Measurements from ENCODE around the gene ZNF641. TPM values are rescaled to one million over a fixed set of nuclear protein-coding genes. Genes with fewer than 3 reads are reported as not detected.
A peak's percentile ranks its signal among the peaks of the same experiment; 100 is the strongest.

The ZNF641 gene
- polyA plus RNA-seq (2013, experiment 1 of 2) = 6.5 TPM
- polyA plus RNA-seq (2013, experiment 2 of 2) = 6.5 TPM

DNA sequence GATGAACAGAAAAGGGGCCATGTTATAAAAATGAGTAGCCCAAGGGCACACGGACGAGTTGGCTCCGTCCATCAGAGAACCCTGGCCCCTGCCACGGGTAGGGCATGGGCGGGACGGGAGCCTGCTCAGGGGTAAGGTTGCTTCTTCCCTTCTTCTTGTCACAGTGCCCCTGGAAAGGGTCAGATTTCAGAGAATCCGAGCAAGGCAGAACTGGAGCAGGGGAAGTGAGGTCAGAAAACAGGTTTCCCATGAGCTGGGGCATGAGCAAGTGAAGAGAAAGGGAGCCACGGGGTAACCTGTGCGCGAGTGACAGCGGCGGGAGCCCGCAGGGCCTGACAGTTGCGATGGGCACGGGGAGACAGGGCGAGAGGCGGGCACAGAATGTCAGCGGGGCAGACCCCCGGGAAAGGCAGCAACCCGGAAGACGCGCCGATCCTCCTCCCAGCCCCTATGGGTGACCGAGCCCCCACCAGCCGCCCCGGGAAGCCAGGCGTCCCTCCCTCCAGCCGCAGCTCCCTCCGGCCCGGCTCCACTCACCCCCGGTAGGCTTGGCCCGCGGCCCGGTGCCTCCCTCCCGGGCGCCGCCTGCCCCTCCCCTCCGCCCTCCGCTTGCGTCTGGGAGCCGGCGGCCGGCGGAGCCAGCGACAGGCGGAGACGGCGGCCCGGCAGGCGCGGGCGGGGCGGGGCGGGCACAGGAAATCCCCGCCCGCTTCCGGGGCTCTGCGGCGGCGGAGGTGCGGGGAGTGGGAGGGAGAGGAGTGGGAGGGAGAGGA, at the start of gene ZNF641:
TSS of gene ZNF641 (minus strand) at position 671 of the 773 bp plus-strand sequence. CDS start 2,829 bp downstream, outside the sequence.
- no CpG with 5 or more reads among the region's 61 CpGs for WGBS, 2 donors (ENCODE audit: extremely low coverage in 2 of 2, insufficient read length in 2 of 2, insufficient replicate concordance in 1 of 2)
- peak; percentile 56 for DNase-seq (ENCODE audit: low spot score)
- peaks cover 4 to 26% of the 10 kb centered on the region in 2 donors for H3K36me3 ChIP-seq (replicated peaks in 1 of 2; ENCODE audit: control insufficient read depth in 2 of 2, insufficient read depth in 2 of 2, low read length in 2 of 2)

DNA sequence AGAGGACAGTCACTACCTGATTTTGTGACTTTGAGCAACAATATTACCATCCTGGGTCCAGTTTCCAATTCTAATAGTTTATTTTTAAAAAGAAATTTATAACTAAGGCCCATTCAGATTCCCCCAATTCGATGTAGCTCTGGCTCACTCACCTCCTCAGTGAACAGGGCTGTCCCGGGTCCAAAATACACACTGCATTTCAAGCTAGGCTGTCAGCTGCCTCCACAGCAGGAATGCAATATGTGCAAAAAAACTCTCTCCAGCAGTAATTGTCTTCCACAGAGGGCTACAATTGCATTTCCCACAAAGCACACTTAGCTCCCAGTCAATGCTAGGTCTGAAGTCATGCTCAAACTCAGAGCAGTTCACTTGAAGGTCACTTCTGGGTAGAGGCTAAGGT, 39.3 kb upstream of the ZNF641 start:
- Histone ChIP-seq H3K9ac (ENCODE audit: low read depth, low read length, poor library complexity) (no peak overlapping the region), H2BK120ac (ENCODE audit: low read depth, low read length) (no peak overlapping the region), H4K8ac (ENCODE audit: low read depth, low read length) (no peak overlapping the region), H3K4me3 (ENCODE audit: low read length in 2 of 2) (no peak overlapping the region), H2AK5ac (ENCODE audit: low read depth, low read length) (no peak overlapping the region), H2BK12ac (ENCODE audit: low read length) (no peak overlapping the region), H4K91ac (ENCODE audit: low read depth, low read length, poor library complexity) (no peak overlapping the region), H3K27me3 (ENCODE audit: control insufficient read depth in 3 of 3, insufficient read depth in 3 of 3, low read depth in 1 of 3, low read length in 3 of 3) (peaks cover 0 to 16% (median 0%) of the 10 kb centered on the region in 3 experiments), H3K4me1 (ENCODE audit: control insufficient read depth in 2 of 2, insufficient read depth in 1 of 2, low read depth in 1 of 2, low read length in 2 of 2) (no peaks in the 10 kb centered on the region), H3K18ac (ENCODE audit: low read length) (no peak overlapping the region), H2AFZ (ENCODE audit: low read length) (no peak overlapping the region), H3K4me2 (ENCODE audit: insufficient read depth, low read length, poor library complexity, severe bottlenecking) (no peak overlapping the region), H3K14ac (ENCODE audit: low read length) (no peak overlapping the region), H2BK15ac (ENCODE audit: low read length) (no peak overlapping the region), H3K9me3 (replicated peaks in 1 of 2; ENCODE audit: control insufficient read depth in 2 of 2, insufficient read depth in 1 of 2, low read depth in 1 of 2, low read length in 2 of 2) (no peaks in the 10 kb centered on the region), H3K4ac (ENCODE audit: low read length) (no peak overlapping the region), H2BK5ac (ENCODE audit: low read length) (no peak overlapping the region), H3K23ac (ENCODE audit: low read depth, low read length, poor library complexity) (no peak overlapping the region), H3K79me1 (ENCODE audit: low read depth, low read length) (no peaks in the 10 kb centered on the region), H3K27ac (replicated peaks; ENCODE audit: low read length) (no peak overlapping the region), H3K36me3 (replicated peaks in 1 of 2; ENCODE audit: control insufficient read depth in 2 of 2, insufficient read depth in 2 of 2, low read length in 2 of 2) (no peaks in the 10 kb centered on the region)
- no CpG with 5 or more reads among the region's 2 CpGs for WGBS, 2 donors (ENCODE audit: extremely low coverage in 2 of 2, insufficient read length in 2 of 2, insufficient replicate concordance in 1 of 2)
- DNase-seq (ENCODE audit: low spot score) = no peak

More for the DNA sequence above, at the start of gene ZNF641:
- peak within 1 kb of the TSS; percentile 95 for H3K18ac ChIP-seq (ENCODE audit: low read length)
- no peaks in the 10 kb centered on the region for H3K27me3 ChIP-seq (ENCODE audit: control insufficient read depth in 3 of 3, insufficient read depth in 3 of 3, low read depth in 1 of 3, low read length in 3 of 3)
- no peaks in the 10 kb centered on the region for H3K79me1 ChIP-seq (ENCODE audit: low read depth, low read length)
- H3K9me3 ChIP-seq (replicated peaks in 1 of 2; ENCODE audit: control insufficient read depth in 2 of 2, insufficient read depth in 1 of 2, low read depth in 1 of 2, low read length in 2 of 2) = no peaks in the 10 kb centered on the region
- peak within 1 kb of the TSS; percentile 42 for H3K14ac ChIP-seq (ENCODE audit: low read length)
- no peak within 1 kb of the TSS for H4K8ac ChIP-seq (ENCODE audit: low read depth, low read length)
- H2BK12ac ChIP-seq (ENCODE audit: low read length) = no peak within 1 kb of the TSS
- peak within 1 kb of the TSS; percentile 93 for H2BK120ac ChIP-seq (ENCODE audit: low read depth, low read length)
- H3K4ac ChIP-seq (ENCODE audit: low read length) = no peak within 1 kb of the TSS
- H2AFZ ChIP-seq (ENCODE audit: low read length) = peak within 1 kb of the TSS; percentile 92
- peak within 1 kb of the TSS; percentile 67 for H3K27ac ChIP-seq (replicated peaks; ENCODE audit: low read length)
- H2BK5ac ChIP-seq (ENCODE audit: low read length) = peak within 1 kb of the TSS; percentile 93
- H3K9ac ChIP-seq (ENCODE audit: low read depth, low read length, poor library complexity) = peak within 1 kb of the TSS; percentile 85
- H3K4me2 ChIP-seq (ENCODE audit: insufficient read depth, low read length, poor library complexity, severe bottlenecking) = peak within 1 kb of the TSS; percentile 89
- H2AK5ac ChIP-seq (ENCODE audit: low read depth, low read length) = peak within 1 kb of the TSS; percentile 19
- peaks cover 6 to 9% of the 10 kb centered on the region in 2 donors for H3K4me1 ChIP-seq (ENCODE audit: control insufficient read depth in 2 of 2, insufficient read depth in 1 of 2, low read depth in 1 of 2, low read length in 2 of 2)
- peak within 1 kb of the TSS; percentile 82 for H2BK15ac ChIP-seq (ENCODE audit: low read length)
- H4K91ac ChIP-seq (ENCODE audit: low read depth, low read length, poor library complexity) = no peak within 1 kb of the TSS
- H3K23ac ChIP-seq (ENCODE audit: low read depth, low read length, poor library complexity) = peak within 1 kb of the TSS; percentile 82
- peak within 1 kb of the TSS; percentile 64 to 95 for H3K4me3 ChIP-seq (ENCODE audit: low read length in 2 of 2)

DNA sequence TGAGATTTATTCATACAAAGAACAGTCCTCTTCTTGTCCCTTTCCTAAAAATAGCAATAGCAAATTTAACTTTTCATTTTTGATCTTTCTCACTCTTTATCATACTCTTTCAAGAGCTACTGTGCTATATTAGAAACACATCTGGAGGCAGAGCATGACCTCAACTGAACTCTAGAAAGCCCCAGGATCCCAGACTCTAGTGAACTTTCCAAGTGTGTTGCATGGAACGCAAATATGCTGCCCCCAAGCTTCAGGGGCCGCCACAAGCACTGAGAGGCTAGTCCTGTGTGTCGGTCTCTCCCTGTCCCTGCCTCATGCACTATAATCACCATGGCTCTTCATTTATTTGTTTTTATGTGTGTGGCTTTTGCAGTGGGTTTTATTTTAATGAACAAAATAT, 38.7 kb upstream of the ZNF641 start:
- Histone ChIP-seq H3K9ac (ENCODE audit: low read depth, low read length, poor library complexity) (no peak overlapping the region), H3K4ac (ENCODE audit: low read length) (no peak overlapping the region), H2AFZ (ENCODE audit: low read length) (no peak overlapping the region), H2BK120ac (ENCODE audit: low read depth, low read length) (no peak overlapping the region), H3K23ac (ENCODE audit: low read depth, low read length, poor library complexity) (no peak overlapping the region), H3K27ac (replicated peaks; ENCODE audit: low read length) (no peak overlapping the region), H2BK15ac (ENCODE audit: low read length) (no peak overlapping the region), H3K14ac (ENCODE audit: low read length) (no peak overlapping the region), H3K27me3 (ENCODE audit: control insufficient read depth in 3 of 3, insufficient read depth in 3 of 3, low read depth in 1 of 3, low read length in 3 of 3) (peaks cover 0 to 12% (median 0%) of the 10 kb centered on the region in 3 experiments), H2BK12ac (ENCODE audit: low read length) (no peak overlapping the region), H2BK5ac (ENCODE audit: low read length) (no peak overlapping the region), H4K91ac (ENCODE audit: low read depth, low read length, poor library complexity) (no peak overlapping the region), H3K79me1 (ENCODE audit: low read depth, low read length) (no peaks in the 10 kb centered on the region), H3K36me3 (replicated peaks in 1 of 2; ENCODE audit: control insufficient read depth in 2 of 2, insufficient read depth in 2 of 2, low read length in 2 of 2) (no peaks in the 10 kb centered on the region), H4K8ac (ENCODE audit: low read depth, low read length) (no peak overlapping the region), H2AK5ac (ENCODE audit: low read depth, low read length) (no peak overlapping the region), H3K18ac (ENCODE audit: low read length) (no peak overlapping the region), H3K9me3 (replicated peaks in 1 of 2; ENCODE audit: control insufficient read depth in 2 of 2, insufficient read depth in 1 of 2, low read depth in 1 of 2, low read length in 2 of 2) (no peaks in the 10 kb centered on the region), H3K4me1 (ENCODE audit: control insufficient read depth in 2 of 2, insufficient read depth in 1 of 2, low read depth in 1 of 2, low read length in 2 of 2) (no peaks in the 10 kb centered on the region), H3K4me3 (ENCODE audit: low read length in 2 of 2) (no peak overlapping the region), H3K4me2 (ENCODE audit: insufficient read depth, low read length, poor library complexity, severe bottlenecking) (no peak overlapping the region)
- DNase-seq (ENCODE audit: low spot score) = no peak
- no CpG with 5 or more reads among the region's 3 CpGs for WGBS, 2 donors (ENCODE audit: extremely low coverage in 2 of 2, insufficient read length in 2 of 2, insufficient replicate concordance in 1 of 2)

DNA sequence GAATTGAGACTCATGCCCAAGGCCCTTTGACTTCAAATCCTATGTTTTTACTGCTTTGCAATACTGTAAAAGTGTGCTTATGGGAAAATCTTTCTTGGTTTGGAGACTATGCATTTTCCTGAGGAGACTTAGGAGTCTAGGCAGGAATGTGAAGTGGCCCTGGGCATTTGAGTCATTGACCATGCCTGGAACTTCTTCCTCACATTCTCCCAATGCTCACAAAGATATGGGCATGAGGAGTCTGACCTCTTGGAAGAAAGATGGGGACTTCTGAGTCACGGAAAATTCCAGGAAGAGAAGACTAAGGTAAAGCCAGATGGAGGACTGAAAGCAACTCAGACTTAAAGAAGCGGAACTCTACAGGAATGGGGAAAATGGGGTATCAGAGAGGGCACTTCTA, 38.2 kb upstream of the ZNF641 start:
- H3K23ac ChIP-seq (ENCODE audit: low read depth, low read length, poor library complexity) = no peak overlapping the region
- H2BK5ac ChIP-seq (ENCODE audit: low read length) = no peak overlapping the region
- no peak for DNase-seq (ENCODE audit: low spot score)
- H3K4ac ChIP-seq (ENCODE audit: low read length) = no peak overlapping the region
- H2AFZ ChIP-seq (ENCODE audit: low read length) = no peak overlapping the region
- H3K27ac ChIP-seq (replicated peaks; ENCODE audit: low read length) = no peak overlapping the region
- no peak overlapping the region for H2BK120ac ChIP-seq (ENCODE audit: low read depth, low read length)
- H3K14ac ChIP-seq (ENCODE audit: low read length) = no peak overlapping the region
- no peaks in the 10 kb centered on the region for H3K36me3 ChIP-seq (replicated peaks in 1 of 2; ENCODE audit: control insufficient read depth in 2 of 2, insufficient read depth in 2 of 2, low read length in 2 of 2)
- H3K79me1 ChIP-seq (ENCODE audit: low read depth, low read length) = no peaks in the 10 kb centered on the region
- no peak overlapping the region for H2AK5ac ChIP-seq (ENCODE audit: low read depth, low read length)
- peaks cover 0 to 12% (median 0%) of the 10 kb centered on the region in 3 experiments for H3K27me3 ChIP-seq (ENCODE audit: control insufficient read depth in 3 of 3, insufficient read depth in 3 of 3, low read depth in 1 of 3, low read length in 3 of 3)
- no peak overlapping the region for H2BK12ac ChIP-seq (ENCODE audit: low read length)
- H3K4me2 ChIP-seq (ENCODE audit: insufficient read depth, low read length, poor library complexity, severe bottlenecking) = no peak overlapping the region
- no CpG with 5 or more reads among the region's 2 CpGs for WGBS, 2 donors (ENCODE audit: extremely low coverage in 2 of 2, insufficient read length in 2 of 2, insufficient replicate concordance in 1 of 2)
- H4K8ac ChIP-seq (ENCODE audit: low read depth, low read length) = no peak overlapping the region
- no peak overlapping the region for H3K4me3 ChIP-seq (ENCODE audit: low read length in 2 of 2)
- no peak overlapping the region for H2BK15ac ChIP-seq (ENCODE audit: low read length)
- no peak overlapping the region for H3K18ac ChIP-seq (ENCODE audit: low read length)
- no peak overlapping the region for H4K91ac ChIP-seq (ENCODE audit: low read depth, low read length, poor library complexity)
- no peaks in the 10 kb centered on the region for H3K4me1 ChIP-seq (ENCODE audit: control insufficient read depth in 2 of 2, insufficient read depth in 1 of 2, low read depth in 1 of 2, low read length in 2 of 2)
- H3K9me3 ChIP-seq (replicated peaks in 1 of 2; ENCODE audit: control insufficient read depth in 2 of 2, insufficient read depth in 1 of 2, low read depth in 1 of 2, low read length in 2 of 2) = no peaks in the 10 kb centered on the region
- no peak overlapping the region for H3K9ac ChIP-seq (ENCODE audit: low read depth, low read length, poor library complexity)
